Testis (tissue), 2 donors: ENCODE data around the gene SAE1.

Source experiments
- CTCF ChIP-seq, 3 experiments: fragments of 450-650 bp in 2 of 3; fragments of 200-600 bp in 1 of 3; sonication (generic) in 1 of 3; IDR thresholded peaks; one replicate each; pipeline ENCODE4 v1.5.1; 2016 to 2019; ENCODE audit warnings: antibody characterized with exemption in 3 of 3, mild to moderate bottlenecking in 2 of 3, moderate library complexity in 1 of 3
- POLR2A ChIP-seq: fragments of 450-650 bp; IDR thresholded peaks from one replicate; pipeline ENCODE4 v1.6.1; 2017; ENCODE audit warnings: antibody characterized with exemption, mild to moderate bottlenecking, moderate library complexity

DNA sequence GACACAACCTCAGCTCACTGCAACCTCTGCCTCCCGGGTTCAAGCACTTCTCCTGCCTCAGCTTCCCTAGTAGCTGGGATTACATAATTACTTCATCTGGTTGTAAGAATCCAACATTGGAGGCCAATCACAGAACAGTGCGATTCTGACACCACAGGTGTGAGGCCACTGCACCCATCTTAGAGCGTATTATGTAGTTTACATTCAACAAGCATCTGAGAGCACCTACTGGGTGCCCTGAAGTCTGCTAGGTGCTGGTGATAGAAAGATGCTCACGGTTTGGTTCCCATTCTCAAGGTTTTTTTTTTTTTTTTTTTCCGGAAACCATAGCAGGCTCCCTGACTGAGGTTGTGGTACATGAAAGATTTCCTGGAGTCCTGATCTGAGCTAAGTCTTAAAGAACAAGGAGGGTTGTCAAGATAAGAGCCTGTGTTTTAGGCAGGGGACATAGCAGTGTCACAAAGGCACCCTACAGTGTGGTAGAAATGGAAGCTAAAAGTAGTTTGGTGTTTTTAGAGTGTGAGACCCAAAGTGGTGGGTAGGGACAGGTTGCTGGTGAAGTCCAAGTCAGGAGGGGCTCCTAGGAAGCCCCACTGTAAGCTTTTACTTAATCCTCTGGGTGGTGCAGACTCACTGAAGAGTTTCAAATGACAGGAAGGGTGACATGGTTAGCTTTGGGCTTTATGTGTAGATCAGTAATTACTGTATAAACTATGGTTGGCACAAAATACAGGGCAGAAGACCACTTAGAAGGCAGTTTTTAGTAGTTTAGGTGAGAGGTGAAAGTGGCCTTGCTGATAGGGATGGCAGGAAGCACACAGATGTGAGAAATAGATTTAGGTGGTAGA lies 15.2 kb downstream of the SAE1 start:
- TF ChIP-seq CTCF (IDR thresholded peaks at IDR 0.05), result no peak
- no peak for TF ChIP-seq POLR2A
